HG03565 (cell line): ENCODE measurements around the gene FPGS.
A peak's percentile ranks its signal among the peaks of the same experiment; 100 is the strongest.
"Not testable (repeated sequence)": the region's sequence is repeated elsewhere in the genome, so short reads cannot be mapped to it uniquely, and the experiment has no call there.

Source experiments
- ATAC-seq: cut with Tn5 transposase; IDR thresholded peaks from one replicate; pipeline ENCODE4 v1.9.1; 2021; ENCODE audit warnings: mild to moderate bottlenecking, moderate library complexity; ENCODE audit not compliant: unreplicated experiment

Gene FPGS

DNA sequence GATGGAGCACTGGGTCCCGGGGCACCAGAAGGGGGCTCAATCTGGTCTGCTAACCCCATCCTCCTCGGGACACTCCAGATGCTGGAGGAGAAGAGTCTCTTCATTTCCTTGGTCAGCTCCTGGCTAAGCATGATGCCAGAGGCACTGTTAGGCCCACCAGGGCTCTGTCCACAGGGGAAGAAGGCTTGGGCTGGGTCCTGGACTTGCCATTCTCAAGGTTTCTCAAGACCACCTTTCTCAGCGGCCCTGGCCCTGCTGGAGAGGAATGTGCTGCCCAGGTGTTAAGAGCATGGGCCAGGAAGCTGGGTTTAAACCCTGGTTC is 32.1 kb upstream of the FPGS start:
- ATAC-seq, result no peak

DNA sequence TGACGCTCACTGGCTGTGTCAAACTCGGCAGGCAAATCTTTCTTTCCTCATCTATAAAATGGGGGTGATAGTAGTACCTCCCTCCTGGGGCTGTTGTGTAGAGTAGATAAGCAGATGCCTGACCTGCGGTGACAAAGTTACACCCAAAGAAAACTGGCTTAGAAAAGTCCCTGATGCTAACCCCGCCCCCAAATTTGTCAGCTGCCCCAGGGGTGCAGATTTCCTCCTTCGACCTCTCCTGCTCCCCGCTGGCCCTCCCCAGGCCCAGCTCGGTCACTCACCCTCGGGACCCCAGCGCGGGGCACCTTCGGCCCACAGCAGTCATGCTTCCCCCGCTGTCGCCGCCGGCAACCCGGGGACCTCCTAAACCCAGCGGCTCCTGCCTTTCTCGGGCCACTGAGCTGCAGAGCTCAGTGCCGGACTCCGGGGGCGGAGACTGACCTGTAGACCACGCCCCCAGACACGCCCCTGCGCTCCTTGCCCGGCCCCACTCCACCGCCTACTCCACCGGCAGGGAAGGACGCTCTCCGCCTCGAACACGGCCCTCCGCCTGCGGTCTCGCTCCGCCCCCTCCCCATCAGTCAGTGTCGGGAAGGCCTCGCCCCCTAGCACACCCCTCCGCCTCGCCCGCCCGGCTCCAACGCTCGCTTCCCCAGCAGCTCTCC is 31.6 kb upstream of the FPGS start:
- peak; percentile 66 for ATAC-seq

DNA sequence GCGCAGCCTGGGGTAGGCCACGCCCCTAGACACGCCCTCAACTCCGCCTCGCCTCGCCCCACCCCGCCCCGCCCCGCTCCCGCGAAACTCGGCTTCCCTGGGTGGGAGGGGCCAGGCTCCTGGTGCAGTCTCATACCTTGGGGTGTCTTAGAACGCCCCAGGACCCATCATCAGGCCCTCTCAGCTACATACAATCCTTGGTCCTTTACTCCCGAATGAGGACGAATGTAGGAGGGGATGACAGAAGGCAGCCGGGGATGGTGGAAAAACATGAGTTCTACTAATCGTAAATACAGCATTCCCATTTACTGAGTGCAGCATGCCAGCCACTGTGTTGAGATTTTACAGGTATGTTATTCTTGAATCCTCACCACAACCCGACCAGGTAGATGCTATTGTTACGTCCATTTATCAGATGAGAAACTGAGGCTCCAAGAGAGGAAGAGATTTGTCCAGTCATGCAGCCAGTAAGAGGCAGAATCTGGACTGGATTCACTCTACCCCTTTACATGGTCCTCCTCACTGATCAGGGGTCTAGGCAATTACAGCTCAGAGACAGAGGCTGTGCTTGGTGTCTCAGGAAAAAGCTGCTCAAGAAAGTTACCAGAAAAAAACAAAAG is 31.0 kb upstream of the FPGS start:
- no peak for ATAC-seq

DNA sequence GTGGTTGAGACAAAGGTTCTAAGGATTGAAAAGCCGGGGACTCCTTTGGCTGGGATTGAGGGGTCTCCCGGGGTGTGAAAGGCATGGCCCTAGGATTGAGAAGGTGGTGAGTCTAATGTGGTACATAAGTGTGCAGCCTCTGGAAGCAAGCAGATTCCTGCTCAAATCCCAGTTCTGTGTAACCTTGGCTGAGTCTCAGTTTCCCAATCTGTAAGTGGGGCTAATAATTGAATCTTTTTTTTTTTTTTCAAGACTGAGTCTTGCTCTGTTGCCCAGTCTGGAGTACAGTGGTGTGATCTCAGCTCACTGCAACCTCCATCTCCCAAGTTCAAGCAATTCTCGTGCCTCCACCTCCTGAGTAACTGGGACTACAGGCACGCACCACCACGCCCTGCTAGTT is 30.1 kb upstream of the FPGS start:
- no peak for ATAC-seq

DNA sequence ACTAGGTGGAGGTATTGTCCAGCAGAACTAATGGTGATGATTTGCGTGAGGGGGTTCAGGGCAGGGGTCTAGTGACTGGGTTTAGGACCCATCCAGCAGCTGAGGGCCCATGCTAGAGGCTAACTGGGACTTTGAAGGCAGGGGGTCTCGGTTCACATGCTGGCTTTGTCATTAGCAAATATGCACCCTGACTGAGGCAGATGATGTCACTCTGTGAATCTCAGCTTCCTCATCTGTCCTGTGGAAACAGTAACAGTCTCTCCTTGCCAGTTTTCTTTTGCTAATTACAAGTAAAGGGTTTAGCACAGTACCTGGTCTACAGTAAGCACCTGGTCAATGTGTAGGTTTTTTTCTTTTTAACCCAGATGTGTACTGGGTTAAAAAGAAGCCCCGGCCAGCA is 29.4 kb upstream of the FPGS start:
- ATAC-seq, result no peak

DNA sequence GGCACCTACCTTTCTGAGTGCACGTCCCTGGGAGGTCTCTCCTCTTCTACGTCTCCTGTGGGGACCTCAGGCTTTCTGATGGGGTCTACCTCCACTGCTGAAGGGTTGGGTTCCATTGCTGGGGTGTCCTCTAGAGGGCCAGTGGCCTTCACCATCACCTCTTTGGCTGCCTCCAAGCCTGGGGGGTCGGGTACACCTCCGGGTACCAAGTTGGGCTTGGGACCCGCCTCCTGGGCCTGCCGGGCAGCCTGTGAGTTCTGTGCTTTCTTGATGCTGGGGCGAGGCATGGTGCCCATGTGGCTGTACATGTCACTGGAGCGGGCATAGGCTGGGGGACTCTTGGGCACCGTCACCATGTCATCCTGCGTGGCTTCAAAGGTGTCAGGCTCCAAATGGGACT is 28.7 kb upstream of the FPGS start:
- ATAC-seq, result no peak

DNA sequence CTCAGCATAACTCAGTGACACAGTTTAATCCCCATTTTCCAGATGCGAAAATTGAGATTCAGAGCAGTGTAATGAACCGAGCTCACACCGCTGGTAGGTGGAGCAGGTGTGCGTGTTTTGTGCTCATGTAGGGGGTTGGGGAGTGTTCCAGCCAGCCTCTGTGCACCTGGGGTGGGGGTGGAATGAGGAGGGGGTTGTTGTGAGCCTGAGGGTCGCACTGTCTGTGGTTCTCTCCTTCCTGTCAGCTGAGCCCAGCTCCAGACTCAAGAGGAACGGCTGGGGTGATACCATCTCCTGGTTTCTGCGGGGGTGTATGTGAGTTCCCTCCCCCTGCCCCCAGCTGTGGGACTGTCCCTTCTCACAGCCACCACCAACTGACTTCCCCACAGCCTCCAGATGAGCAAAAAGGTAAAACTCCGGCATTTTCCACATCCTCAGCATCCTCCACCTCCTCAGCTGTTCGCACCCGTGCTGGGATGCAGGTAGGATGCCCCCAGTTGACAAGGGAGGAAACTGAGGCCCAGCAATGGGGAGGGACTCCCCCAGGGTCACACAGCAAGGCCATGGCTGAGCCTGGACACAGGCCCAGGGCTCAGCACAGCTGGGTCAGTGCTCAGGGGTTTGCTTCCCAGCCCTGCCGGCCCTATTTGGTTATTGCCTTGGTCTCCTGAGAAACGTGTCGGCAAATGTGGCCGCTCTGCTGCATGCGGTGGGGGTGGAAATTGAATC is 26.3 kb upstream of the FPGS start:
- ATAC-seq, result no peak

DNA sequence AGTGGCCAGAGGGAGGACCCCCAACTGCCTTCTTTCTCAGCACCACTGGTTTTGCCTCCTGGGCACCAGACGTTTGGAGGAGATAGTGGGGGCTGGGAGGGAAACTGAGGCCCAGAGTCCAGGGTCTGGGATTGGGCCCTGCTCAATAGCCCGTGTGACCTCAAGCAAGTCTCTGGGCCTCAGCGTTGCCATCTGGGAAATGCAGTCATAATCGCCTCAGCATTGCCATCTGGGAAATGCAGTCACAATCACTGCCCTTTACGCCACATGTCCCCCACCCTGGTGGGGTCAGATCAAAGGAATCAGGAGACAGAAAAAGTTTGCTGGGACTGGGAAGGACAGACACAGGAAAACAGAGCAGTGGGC is 25.8 kb upstream of the FPGS start:
- no peak for ATAC-seq

DNA sequence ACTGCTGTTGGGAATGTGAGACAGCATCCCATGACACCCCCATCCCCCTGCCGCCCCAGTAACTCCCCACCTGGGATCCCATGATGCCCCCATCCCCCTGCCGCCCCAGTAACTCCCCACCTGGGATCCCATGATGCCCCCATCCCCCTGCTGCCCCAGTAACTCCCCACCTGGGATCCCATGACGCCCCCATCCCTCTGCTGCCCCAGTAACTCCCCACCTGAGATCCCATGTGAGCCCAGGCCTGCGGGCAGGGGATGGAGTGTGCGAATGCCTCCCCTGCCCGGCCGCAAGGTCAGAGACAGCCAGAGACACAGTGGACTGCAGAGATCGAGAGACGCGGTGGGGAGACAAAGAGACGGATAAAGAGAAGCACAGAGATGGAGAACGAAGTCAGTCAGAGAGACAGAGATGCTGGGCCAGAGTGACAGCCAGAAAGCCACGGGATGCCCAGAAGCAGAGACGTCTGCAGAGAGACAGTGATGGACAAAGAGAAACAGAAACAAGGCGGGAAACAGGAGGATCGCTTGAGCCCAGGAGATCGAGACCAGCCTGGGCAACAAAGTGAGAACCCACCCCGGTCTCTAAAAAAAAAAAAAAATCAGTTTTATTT is 25.2 kb upstream of the FPGS start:
- ATAC-seq, result no peak

DNA sequence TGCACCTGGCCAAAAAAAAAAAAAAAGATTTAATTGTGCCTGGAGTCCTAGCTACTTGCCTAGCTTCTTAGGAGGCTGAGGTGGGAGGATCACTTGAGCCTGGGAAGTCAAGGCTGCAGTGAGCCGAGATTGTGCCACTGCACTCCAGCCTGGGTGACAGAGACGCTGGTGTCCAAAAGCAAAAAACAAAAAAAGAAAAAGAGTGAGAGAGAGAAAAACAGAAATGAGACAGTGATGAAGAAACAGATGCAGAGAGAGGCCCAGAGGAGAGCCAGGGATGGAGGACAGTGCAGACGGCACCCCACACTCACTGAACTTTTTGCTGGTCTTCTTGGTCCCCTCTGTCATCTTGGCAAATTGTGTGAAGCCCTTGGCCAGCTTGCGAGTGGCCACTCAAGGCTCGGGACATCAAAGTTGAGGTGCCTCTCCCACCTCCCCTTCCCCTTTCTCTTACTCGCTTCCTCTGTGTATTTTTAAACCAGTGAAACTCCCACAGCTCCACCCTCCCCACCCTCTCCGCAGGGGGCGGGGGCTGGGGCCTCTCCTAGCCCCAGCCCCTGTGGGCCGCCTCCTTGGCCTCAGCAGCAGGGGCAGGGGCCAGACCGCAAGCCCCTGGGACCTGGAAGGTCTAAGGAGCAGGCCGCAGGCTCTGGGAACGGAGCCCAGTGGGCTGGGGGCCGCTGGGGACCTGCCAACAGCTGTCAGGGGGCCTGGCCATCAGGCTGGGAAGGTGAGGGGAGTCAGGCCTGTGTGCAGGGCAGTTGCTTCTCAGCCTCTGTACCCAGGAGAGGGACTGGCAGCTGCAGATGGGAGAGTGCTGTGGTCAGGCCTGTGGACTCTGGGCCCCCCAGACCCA is 24.2 kb upstream of the FPGS start, which contains the start of gene SH2D3C:
Gene SH2D3C (minus strand): TSS at position 387 of the 856 bp plus-strand sequence. CDS start 39 bp downstream, at position 348.
- no peak for ATAC-seq

DNA sequence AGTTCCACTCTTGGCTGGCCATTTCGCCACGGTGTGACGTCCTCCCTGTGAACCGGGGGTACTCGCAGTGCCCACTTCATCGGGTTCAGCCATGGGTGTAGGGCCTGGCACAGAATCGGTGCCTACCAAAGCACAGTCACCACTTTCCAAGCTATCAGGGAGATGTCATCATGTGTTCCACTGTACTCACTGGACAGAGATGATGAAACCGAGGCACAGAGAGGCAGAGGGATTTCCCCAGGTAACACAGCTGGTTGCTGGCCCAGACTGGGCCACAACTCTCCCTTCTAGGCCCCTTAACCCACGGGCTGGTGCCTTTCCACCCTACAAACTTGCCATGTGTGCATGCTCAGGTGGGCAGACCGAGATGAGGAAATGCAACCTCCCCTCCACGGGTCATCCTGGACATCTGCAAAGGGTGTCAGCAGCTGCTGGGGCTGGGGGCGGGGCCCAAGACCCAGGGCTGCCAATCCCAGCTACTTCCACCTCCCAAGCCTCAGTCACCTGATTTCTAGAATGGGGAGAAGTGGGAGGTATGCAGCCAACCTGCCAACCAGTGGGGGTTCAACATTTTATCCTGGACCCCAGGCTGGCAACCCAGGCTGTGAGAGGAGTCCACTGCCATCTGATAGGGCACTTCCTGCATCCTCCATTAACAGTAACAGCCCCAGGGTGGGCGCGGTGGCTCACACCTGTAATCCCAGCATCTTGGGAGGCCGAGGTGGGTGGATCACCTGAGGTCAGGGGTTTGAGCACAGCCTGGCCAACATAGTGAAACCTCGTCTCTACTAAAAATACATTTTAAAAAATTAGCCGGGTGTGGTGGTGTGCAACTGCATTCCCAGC is 23.3 kb upstream of the FPGS start:
- no peak for ATAC-seq

DNA sequence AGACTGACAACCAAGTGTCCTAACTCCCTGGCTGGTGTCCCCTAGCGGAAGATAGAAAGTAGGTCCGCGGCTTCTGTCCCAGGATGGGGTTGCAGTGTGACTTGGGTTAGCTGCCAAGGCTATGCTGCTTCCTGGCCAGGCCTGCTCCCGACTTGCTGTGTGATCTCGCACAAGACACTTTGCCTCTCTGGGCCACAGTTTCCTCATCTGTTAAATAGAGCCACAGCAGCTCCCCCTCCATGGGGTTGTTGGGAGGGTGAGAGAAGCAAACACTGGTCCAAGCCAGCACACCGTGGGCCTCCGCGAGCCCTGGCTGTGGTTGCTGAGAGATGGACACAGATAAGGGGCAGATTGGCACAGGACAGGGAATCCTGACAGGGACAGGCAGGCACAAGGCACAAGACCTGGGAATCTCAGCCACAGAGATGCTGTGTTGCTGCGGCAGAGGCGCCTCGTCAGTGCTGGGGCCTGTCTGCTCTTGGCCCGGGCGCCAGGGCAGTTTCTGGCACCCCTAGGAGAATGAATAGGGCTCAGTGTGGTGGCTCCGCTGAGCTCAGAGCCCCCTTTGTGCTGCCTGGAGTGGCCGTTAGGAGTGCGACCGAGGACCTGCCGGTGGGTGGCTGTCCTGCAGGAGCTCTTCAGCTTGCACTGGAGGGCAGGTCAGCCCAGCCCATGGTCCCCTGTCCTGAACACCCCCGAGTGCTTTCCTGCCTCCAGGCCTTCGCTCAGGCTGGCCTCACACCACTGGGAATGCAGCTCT is 22.4 kb upstream of the FPGS start:
- ATAC-seq, result no peak

DNA sequence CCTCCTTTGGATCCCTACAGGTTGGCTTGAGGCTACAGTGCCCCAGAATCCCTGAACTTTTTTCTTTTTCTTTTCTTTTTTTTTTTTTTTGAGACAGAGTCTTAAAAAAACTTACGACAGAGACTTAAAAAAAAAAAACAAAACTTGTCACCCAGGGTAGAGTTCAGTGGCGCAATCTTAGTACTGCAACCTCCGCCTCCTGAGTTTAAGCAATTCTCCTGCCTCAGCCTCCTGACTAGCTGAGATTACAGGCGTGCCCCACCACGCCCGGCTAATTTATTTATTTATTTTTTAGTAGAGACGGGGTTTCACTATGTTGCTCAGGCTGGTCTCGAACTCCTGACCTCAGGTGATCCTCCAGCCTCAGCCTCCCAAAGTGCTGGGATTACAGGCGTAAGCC is 21.8 kb upstream of the FPGS start:
- ATAC-seq, result not testable (repeated sequence)

DNA sequence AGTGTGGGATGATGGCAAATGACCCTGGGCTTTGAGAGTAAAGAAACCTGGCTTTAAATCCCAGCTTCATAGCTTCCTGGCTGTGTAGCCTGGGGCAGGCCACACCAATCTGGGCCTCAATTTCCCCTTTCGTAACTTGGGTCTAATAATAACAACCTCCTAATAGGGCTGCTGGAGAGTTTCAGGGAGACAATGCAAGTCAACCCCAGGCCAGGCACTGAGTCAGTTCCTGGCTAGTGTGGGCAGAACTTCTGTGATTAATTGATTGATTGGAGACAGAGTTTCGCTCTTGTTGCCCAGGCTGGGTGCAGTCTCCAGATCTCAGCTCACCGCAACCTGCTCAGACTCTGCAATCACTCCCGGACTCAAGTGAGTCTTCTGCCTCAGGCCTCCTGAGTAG is 20.9 kb upstream of the FPGS start:
- no peak for ATAC-seq

DNA sequence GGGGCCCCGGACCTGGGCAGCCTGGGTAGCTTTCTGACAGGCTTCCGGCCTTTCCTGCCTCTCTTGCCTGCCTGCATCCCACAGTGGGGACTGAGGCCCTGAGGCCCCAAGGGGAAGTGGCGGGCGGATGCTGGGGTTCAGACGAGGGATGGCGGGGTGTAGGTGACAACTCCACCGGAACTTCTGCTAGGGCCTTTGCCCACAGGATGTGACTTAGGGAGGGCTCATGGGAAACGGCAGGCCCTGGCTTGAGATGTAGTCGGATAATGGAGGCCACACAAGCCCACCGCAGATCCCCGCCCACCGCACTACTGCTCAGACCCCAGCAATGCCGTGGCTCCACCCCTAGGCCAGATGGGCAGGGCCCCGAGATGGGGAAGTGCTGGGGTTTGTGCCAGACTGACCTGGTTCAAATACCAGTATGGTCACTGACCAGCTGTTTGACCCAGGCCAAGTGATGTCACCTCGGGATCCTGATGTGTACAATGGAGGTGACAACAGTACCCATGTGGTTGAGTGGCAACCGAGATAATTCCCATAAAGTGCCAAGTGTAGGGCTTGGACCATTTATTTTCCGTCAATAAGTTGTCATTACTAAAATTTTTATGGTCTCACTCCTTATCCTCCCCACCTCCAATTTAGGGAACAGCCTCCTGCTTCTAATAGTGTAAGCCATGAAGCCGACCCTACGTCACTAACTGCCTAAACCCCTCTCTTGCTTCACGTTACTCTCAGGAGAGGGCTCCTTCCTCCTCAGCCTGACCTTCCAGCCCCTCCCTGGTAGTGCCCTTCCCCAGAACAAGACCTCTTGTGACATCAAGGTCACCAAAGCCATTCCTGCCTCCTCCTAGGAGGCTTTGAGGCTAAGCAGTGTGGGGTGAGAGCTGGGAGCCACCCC is 19.3 kb upstream of the FPGS start:
- ATAC-seq, result no peak

DNA sequence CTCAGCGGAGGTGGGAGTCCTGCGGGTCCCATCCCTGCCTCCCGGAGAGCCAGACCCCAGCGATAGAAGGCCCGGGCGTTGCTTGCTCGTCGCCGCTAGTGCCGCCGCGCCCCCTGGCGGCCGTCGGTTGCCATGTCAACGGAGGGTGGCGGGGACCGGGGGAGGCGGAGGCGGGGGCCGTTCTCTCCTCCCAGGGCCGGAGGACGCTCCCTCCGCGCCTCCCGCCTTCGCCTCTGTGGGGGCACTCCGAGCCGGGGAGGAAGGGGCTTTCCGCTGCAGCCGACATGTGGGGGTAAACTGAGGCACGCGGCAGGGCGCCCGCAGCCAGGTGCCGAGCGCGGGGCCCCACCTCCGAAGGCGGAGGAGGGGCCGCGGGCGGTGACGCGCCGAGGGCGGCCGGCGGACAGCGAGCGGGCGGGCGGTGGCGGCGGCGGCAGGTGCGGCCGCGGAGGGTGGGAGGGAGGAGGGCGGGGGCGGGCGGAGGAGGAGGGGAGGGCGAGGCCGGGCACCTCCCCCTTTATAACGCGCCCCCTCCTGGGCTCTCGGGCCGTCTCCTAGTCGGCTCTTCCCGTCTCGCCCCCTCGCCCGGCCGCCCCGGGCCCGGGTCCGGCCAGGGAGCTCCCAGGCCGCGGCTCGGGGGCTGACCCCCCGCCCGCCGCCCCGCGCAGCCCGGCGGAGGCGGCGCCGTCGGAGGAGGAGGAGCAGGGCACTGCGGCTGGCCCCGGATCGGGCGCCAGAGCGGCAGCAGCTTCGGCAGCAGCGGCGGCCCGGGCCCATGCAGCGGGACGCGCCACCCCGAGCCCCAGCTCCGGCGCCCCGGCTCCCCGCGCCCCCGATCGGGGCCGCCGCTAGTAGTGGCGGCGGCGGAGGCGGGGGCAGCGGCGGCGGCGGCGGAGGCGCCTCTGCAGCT is 17.4 kb upstream of the FPGS start:
- peak; percentile 28 for ATAC-seq
